Fibroblast of the aortic adventitia (primary cell): Measurements from ENCODE around the gene VPS54. TPM values are rescaled to one million over a fixed set of nuclear protein-coding genes. Genes with fewer than 3 reads are reported as not detected.

ENCODE experiments used
- DNase-seq: peaks from one replicate; pipeline ENCODE4 v3.0.0-alpha.2; 2010; ENCODE audit warnings: low read depth
- H3K4me3 ChIP-seq: 2 replicates; pipeline ENCODE4 v1.5.1; 2011; ENCODE audit warnings: low read depth, mild to moderate bottlenecking, control low read depth, low read length, moderate library complexity
- CTCF ChIP-seq: IDR thresholded peaks from 2 replicates; pipeline ENCODE4 v1.5.1; 2011; ENCODE audit warnings: mild to moderate bottlenecking, low read length, control low read depth, inconsistent platforms; ENCODE audit not compliant: insufficient read depth
- total RNA-seq: library from RNA; depleted of rRNA; stranded (reverse); fragments of >200 nt; gene quantifications from 2 replicates; pipeline ENCODE4 v1.2.3, GENCODE V29; 2012; ENCODE audit warnings: low replicate concordance

The VPS54 gene
- 8.4 and 18.1 TPM in 2 replicates for total RNA-seq

GRCh38 chr2:64019083-64019974 lies at the start of gene VPS54:
TSS of gene VPS54 (minus strand) at chr2:64019428. CDS start at chr2:63983999, 35,429 bp downstream.
- H3K4me3 ChIP-seq = peak within 1 kb of the TSS; percentile 77
- TF ChIP-seq CTCF = no peak
- DNase-seq = peak; percentile 62

GRCh38 chr2:64067326-64067725 lies 48.1 kb upstream of the VPS54 start:
- no peak for TF ChIP-seq CTCF
- no peak for DNase-seq

GRCh38 chr2:64065516-64065915 lies 46.3 kb upstream of the VPS54 start:
- H3K4me3 ChIP-seq = no peak overlapping the region
- TF ChIP-seq CTCF = no peak
- DNase-seq = no peak

More at GRCh38 chr2:64067326-64067725, 48.1 kb upstream of the VPS54 start:
- no peak overlapping the region for H3K4me3 ChIP-seq

- DNase-seq = peak; percentile 91
- TF ChIP-seq CTCF = no peak
- no peak overlapping the region for H3K4me3 ChIP-seq
Observed at GRCh38 chr2:64063924-64064331, 44.7 kb upstream of the VPS54 start.

- TF ChIP-seq CTCF = no peak
- DNase-seq = no peak
- no peak overlapping the region for H3K4me3 ChIP-seq
Observed at GRCh38 chr2:64063454-64063853, 44.2 kb upstream of the VPS54 start.

GRCh38 chr2:64062840-64063239 lies 43.6 kb upstream of the VPS54 start:
- TF ChIP-seq CTCF = no peak
- peak; percentile 63 for DNase-seq
- no peak overlapping the region for H3K4me3 ChIP-seq
